ENCODE data around the gene KLHL13.

DNA sequence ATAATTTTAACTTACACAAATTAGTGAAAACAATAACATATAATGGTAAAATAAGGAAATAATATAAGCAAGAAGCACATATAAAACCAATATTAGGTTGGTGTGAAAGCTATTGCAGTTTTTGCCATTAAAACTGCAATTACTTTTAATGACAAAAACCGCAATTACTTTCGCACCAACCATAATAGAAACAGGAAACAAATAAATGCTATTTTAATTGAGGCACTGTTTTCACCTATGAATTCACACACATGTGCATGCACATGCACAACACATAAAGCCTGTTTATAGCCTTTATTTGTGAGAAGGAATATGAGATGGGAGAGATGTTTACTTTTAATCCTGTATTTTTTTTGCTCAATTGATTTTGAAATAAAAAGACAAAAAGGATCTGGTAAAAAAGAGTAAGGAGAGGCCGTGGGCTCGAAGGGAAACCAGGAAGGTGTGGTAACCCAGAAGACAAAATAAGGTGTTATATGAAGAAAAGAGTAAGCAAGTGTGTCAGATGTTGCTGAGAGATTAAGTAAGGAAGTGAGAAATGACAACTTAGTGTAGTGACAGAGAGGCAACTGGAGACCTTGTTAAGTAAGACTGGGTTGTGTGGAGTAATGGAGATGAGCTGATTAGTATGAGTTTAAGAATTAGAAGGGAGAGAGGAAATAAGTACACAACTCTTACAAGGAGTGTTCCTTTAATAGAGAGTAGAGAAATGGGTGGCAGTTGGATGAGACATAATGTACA, 69.0 kb downstream of the KLHL13 start:
- TF ChIP-seq, protein P1, sequence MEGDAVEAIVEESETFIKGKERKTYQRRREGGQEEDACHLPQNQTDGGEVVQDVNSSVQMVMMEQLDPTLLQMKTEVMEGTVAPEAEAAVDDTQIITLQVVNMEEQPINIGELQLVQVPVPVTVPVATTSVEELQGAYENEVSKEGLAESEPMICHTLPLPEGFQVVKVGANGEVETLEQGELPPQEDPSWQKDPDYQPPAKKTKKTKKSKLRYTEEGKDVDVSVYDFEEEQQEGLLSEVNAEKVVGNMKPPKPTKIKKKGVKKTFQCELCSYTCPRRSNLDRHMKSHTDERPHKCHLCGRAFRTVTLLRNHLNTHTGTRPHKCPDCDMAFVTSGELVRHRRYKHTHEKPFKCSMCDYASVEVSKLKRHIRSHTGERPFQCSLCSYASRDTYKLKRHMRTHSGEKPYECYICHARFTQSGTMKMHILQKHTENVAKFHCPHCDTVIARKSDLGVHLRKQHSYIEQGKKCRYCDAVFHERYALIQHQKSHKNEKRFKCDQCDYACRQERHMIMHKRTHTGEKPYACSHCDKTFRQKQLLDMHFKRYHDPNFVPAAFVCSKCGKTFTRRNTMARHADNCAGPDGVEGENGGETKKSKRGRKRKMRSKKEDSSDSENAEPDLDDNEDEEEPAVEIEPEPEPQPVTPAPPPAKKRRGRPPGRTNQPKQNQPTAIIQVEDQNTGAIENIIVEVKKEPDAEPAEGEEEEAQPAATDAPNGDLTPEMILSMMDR (conservative IDR thresholded peaks at IDR 0.05) = no peak
- no peak for TF ChIP-seq EZH2 (IDR thresholded peaks at IDR 0.05; ENCODE audit: low read depth)
